Thyroid gland (tissue), 4 donors: ENCODE results near the gene OLAH.

Source experiments
- CTCF ChIP-seq, 6 experiments: fragments of 200-600 bp in 3 of 6; fragments of 450-650 bp in 3 of 6; sonication (generic) in 3 of 6; IDR thresholded peaks; one replicate each; pipeline ENCODE4 v1.5.1; 2016 to 2019; ENCODE audit warnings: antibody characterized with exemption in 6 of 6, mild to moderate bottlenecking in 2 of 6, inconsistent platforms in 1 of 6, moderate library complexity in 1 of 6
- POLR2A ChIP-seq, 2 donors: fragments of 450-650 bp; IDR thresholded peaks; one replicate each; pipeline ENCODE4 v1.6.1; 2017; ENCODE audit warnings: antibody characterized with exemption in 2 of 2, mild to moderate bottlenecking in 2 of 2, moderate library complexity in 1 of 2

GRCh38 chr10:14995964-14996565, 47.7 kb upstream of the OLAH start:
- no peak for TF ChIP-seq CTCF (IDR thresholded peaks at IDR 0.05)
- TF ChIP-seq POLR2A (IDR thresholded peaks at IDR 0.05): no peak
